MG63 (cell line): ENCODE results near the gene ZNF654. TPM values are rescaled to one million over a fixed set of nuclear protein-coding genes. Genes with fewer than 3 reads are reported as not detected.

Experiments used
- DNase-seq: peaks from one replicate; pipeline ENCODE4 v3.0.0-alpha.2; 2020
- H3K27me3 ChIP-seq: fragments of 250-450 bp; sonication (Bioruptor Pico); 2 replicates; pipeline ENCODE4 v1.5.1; 2020; ENCODE audit warnings: mild to moderate bottlenecking, moderate library complexity
- H3K36me3 ChIP-seq: fragments of 250-450 bp; sonication (Bioruptor Pico); 2 replicates; pipeline ENCODE4 v1.5.1; 2020; ENCODE audit warnings: mild to moderate bottlenecking, moderate library complexity
- H3K4me3 ChIP-seq: fragments of 250-450 bp; sonication (Bioruptor Pico); 2 replicates; pipeline ENCODE4 v1.5.1; 2020; ENCODE audit warnings: mild to moderate bottlenecking, moderate library complexity
- H3K9me3 ChIP-seq: fragments of 250-450 bp; sonication (Bioruptor Pico); 2 replicates; pipeline ENCODE4 v1.5.1; 2020; ENCODE audit warnings: mild to moderate bottlenecking, moderate library complexity
- total RNA-seq: library from RNA; depleted of rRNA; stranded (reverse); fragments of >200 nt; shearing (Covaris generic); gene quantifications from 2 replicates; pipeline ENCODE4 v1.2.3, GENCODE V29; 2014; ENCODE audit warnings: low replicate concordance

The ZNF654 gene
- total RNA-seq, 1 experiment from 2014 or later: 3.1 TPM

GRCh38 chr3:88044411-88044810 is 14.6 kb upstream of the ZNF654 start:
- Histone ChIP-seq H3K4me3 (no peak overlapping the region), H3K27me3 (no peaks in the 10 kb centered on the region), H3K36me3 (no peaks in the 10 kb centered on the region), H3K9me3 (no peaks in the 10 kb centered on the region)
- DNase-seq: no peak

GRCh38 chr3:88046766-88047165 is 12.3 kb upstream of the ZNF654 start:
- H3K9me3 ChIP-seq: no peaks in the 10 kb centered on the region
- H3K27me3 ChIP-seq: no peaks in the 10 kb centered on the region
- DNase-seq: no peak
- H3K4me3 ChIP-seq: no peak overlapping the region
- H3K36me3 ChIP-seq: no peaks in the 10 kb centered on the region

- Histone ChIP-seq H3K36me3 (peaks cover 25% of the 10 kb centered on the region), H3K9me3 (no peaks in the 10 kb centered on the region), H3K27me3 (no peaks in the 10 kb centered on the region), H3K4me3 (peak overlapping the region; percentile 74)
- DNase-seq: no peak
Observed at GRCh38 chr3:88057630-88058305, 1.3 kb upstream of the ZNF654 start.

GRCh38 chr3:88058306-88058580 is 812 bp upstream of the ZNF654 start:
- H3K36me3 ChIP-seq: peaks cover 25% of the 10 kb centered on the region
- no peaks in the 10 kb centered on the region for H3K9me3 ChIP-seq
- no peak for DNase-seq
- peak overlapping the region; percentile 74 for H3K4me3 ChIP-seq
- no peaks in the 10 kb centered on the region for H3K27me3 ChIP-seq

GRCh38 chr3:88059380-88060170 is 520 bp downstream of the ZNF654 start:
- Histone ChIP-seq H3K4me3 (peak overlapping the region; percentile 74), H3K9me3 (no peaks in the 10 kb centered on the region)
- DNase-seq: no peak

GRCh38 chr3:88061746-88062145 is 2.7 kb downstream of the ZNF654 start:
- DNase-seq: no peak
- Histone ChIP-seq H3K4me3 (no peak overlapping the region), H3K27me3 (no peaks in the 10 kb centered on the region), H3K9me3 (no peaks in the 10 kb centered on the region), H3K36me3 (peaks cover 10% of the 10 kb centered on the region)

More at GRCh38 chr3:88059380-88060170, 520 bp downstream of the ZNF654 start:
- Histone ChIP-seq H3K36me3 (peaks cover 25% of the 10 kb centered on the region), H3K27me3 (no peaks in the 10 kb centered on the region)

- Histone ChIP-seq H3K9me3 (no peaks in the 10 kb centered on the region), H3K4me3 (no peak overlapping the region), H3K36me3 (0 out of 2 replicates have a peak, but pooled peaks cover 2% of the 10 kb centered on the region), H3K27me3 (no peaks in the 10 kb centered on the region)
- DNase-seq: no peak
Observed at GRCh38 chr3:88075072-88075471, 16.0 kb downstream of the ZNF654 start.

GRCh38 chr3:88075497-88075896 is 16.4 kb downstream of the ZNF654 start:
- DNase-seq: no peak
- no peaks in the 10 kb centered on the region for H3K9me3 ChIP-seq
- no peaks in the 10 kb centered on the region for H3K27me3 ChIP-seq
- H3K36me3 ChIP-seq: 0 out of 2 replicates have a peak, but pooled peaks cover 2% of the 10 kb centered on the region
- H3K4me3 ChIP-seq: no peak overlapping the region

- Histone ChIP-seq H3K4me3 (no peak overlapping the region), H3K9me3 (no peaks in the 10 kb centered on the region), H3K27me3 (no peaks in the 10 kb centered on the region), H3K36me3 (0 out of 2 replicates have a peak, but pooled peaks cover 2% of the 10 kb centered on the region)
- no peak for DNase-seq
Observed at GRCh38 chr3:88076712-88077111, 17.7 kb downstream of the ZNF654 start.

- Histone ChIP-seq H3K9me3 (no peaks in the 10 kb centered on the region), H3K36me3 (no peaks in the 10 kb centered on the region), H3K27me3 (no peaks in the 10 kb centered on the region), H3K4me3 (no peak overlapping the region)
- DNase-seq: no peak
Observed at GRCh38 chr3:88078932-88079331, 19.9 kb downstream of the ZNF654 start.

GRCh38 chr3:88082854-88083253 is 23.8 kb downstream of the ZNF654 start:
- H3K9me3 ChIP-seq: no peaks in the 10 kb centered on the region
- DNase-seq: no peak
- no peaks in the 10 kb centered on the region for H3K27me3 ChIP-seq
- no peaks in the 10 kb centered on the region for H3K36me3 ChIP-seq
- no peak overlapping the region for H3K4me3 ChIP-seq

- no peak overlapping the region for H3K4me3 ChIP-seq
- no peak for DNase-seq
- no peaks in the 10 kb centered on the region for H3K9me3 ChIP-seq
Observed at GRCh38 chr3:88084097-88084501, 25.0 kb downstream of the ZNF654 start.

GRCh38 chr3:88090681-88091080 is 31.6 kb downstream of the ZNF654 start:
- no peaks in the 10 kb centered on the region for H3K9me3 ChIP-seq
- H3K27me3 ChIP-seq: no peaks in the 10 kb centered on the region
- no peak overlapping the region for H3K4me3 ChIP-seq
- no peak for DNase-seq
- H3K36me3 ChIP-seq: no peaks in the 10 kb centered on the region; the same call in none of the 2 replicates

More at GRCh38 chr3:88084097-88084501, 25.0 kb downstream of the ZNF654 start:
- Histone ChIP-seq H3K36me3 (no peaks in the 10 kb centered on the region), H3K27me3 (no peaks in the 10 kb centered on the region)

- no peaks in the 10 kb centered on the region for H3K9me3 ChIP-seq
- H3K36me3 ChIP-seq: no peaks in the 10 kb centered on the region; the same call in none of the 2 replicates
- no peaks in the 10 kb centered on the region for H3K27me3 ChIP-seq
- no peak for DNase-seq
- no peak overlapping the region for H3K4me3 ChIP-seq
Observed at GRCh38 chr3:88092270-88092669, 33.2 kb downstream of the ZNF654 start.

GRCh38 chr3:88093266-88093665 is 34.2 kb downstream of the ZNF654 start:
- no peak overlapping the region for H3K4me3 ChIP-seq
- no peaks in the 10 kb centered on the region; the same call in none of the 2 replicates for H3K36me3 ChIP-seq
- H3K9me3 ChIP-seq: no peaks in the 10 kb centered on the region
- H3K27me3 ChIP-seq: no peaks in the 10 kb centered on the region
- no peak for DNase-seq

- H3K4me3 ChIP-seq: no peak overlapping the region
- H3K36me3 ChIP-seq: no peaks in the 10 kb centered on the region; the same call in 1 of the 2 replicates
- DNase-seq: no peak
- no peaks in the 10 kb centered on the region for H3K9me3 ChIP-seq
- no peaks in the 10 kb centered on the region for H3K27me3 ChIP-seq
Observed at GRCh38 chr3:88101142-88101541, 42.1 kb downstream of the ZNF654 start.

- DNase-seq: no peak
Observed at GRCh38 chr3:88105325-88105724, 46.3 kb downstream of the ZNF654 start.

GRCh38 chr3:88112289-88112688 is 53.2 kb downstream of the ZNF654 start:
- H3K9me3 ChIP-seq: no peaks in the 10 kb centered on the region
- H3K36me3 ChIP-seq: no peaks in the 10 kb centered on the region
- H3K27me3 ChIP-seq: no peaks in the 10 kb centered on the region
- H3K4me3 ChIP-seq: no peak overlapping the region
- DNase-seq: no peak

More at GRCh38 chr3:88105325-88105724, 46.3 kb downstream of the ZNF654 start:
- no peaks in the 10 kb centered on the region; the same call in 1 of the 2 replicates for H3K36me3 ChIP-seq
- no peaks in the 10 kb centered on the region for H3K9me3 ChIP-seq
- H3K27me3 ChIP-seq: no peaks in the 10 kb centered on the region
- H3K4me3 ChIP-seq: no peak overlapping the region
